ENCODE measurements around the gene TKT. TPM values are rescaled to one million over a fixed set of nuclear protein-coding genes. Genes with fewer than 3 reads are reported as not detected.
A peak's percentile ranks its signal among the peaks of the same experiment; 100 is the strongest.

The TKT gene
- total RNA-seq, 2 donors from 2014 or later: 48.8 to 62.8 TPM

- H3K27me3 ChIP-seq: no peaks in the 10 kb centered on the region
- H3K9me3 ChIP-seq: no peaks in the 10 kb centered on the region
- peaks cover 0 to 34% of the 10 kb centered on the region in 2 donors for H3K4me1 ChIP-seq
- TF ChIP-seq CTCF (IDR thresholded peaks at IDR 0.05): no peak
- no peaks in the 10 kb centered on the region for H3K36me3 ChIP-seq
- no peak overlapping the region for H3K4me3 ChIP-seq
- DNase-seq (ENCODE audit: low spot score): no peak
- peak overlapping the region; percentile 54 to 72 for H3K27ac ChIP-seq
These were observed 3.0 kb upstream of the TKT start for GRCh38 chr3:53258600-53259426.

GRCh38 chr3:53257465-53257864, 1.6 kb upstream of the TKT start:
- DNase-seq (ENCODE audit: low spot score): no peak
- H3K9me3 ChIP-seq: no peaks in the 10 kb centered on the region
- H3K27me3 ChIP-seq: no peaks in the 10 kb centered on the region
- peaks cover 0 to 48% of the 10 kb centered on the region in 2 donors for H3K4me1 ChIP-seq
- no peak overlapping the region for H3K4me3 ChIP-seq
- no peaks in the 10 kb centered on the region for H3K36me3 ChIP-seq
- no peak for TF ChIP-seq CTCF (IDR thresholded peaks at IDR 0.05)
- no peak overlapping the region for H3K27ac ChIP-seq

- no peaks in the 10 kb centered on the region for H3K9me3 ChIP-seq
- no peaks in the 10 kb centered on the region for H3K27me3 ChIP-seq
- no peak overlapping the region for H3K27ac ChIP-seq
- DNase-seq (ENCODE audit: low spot score): no peak
- TF ChIP-seq CTCF (IDR thresholded peaks at IDR 0.05): no peak
- H3K36me3 ChIP-seq: no peaks in the 10 kb centered on the region
- peaks cover 0 to 52% of the 10 kb centered on the region in 2 donors for H3K4me1 ChIP-seq
- no peak overlapping the region for H3K4me3 ChIP-seq
These were observed 858 bp upstream of the TKT start for GRCh38 chr3:53256704-53257055.

DNA sequence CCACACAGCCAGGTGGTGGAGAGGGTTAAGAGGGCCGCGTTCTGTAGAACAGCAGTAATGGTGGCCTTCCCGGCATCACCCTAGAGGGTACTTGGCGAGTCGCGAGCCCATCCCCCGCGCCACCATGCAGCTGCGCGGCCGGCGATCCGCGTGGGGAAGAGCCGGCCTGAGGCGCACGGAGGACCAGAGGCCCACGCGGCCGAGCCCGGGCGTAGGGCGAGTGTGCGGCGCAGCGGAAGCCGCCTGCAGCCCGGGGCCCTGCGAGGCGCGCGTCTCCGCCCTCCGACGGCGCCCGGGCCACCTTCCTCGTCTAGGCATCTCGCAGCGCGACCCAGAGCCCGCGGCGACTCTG, 423 bp downstream of the TKT start:
- H3K9me3 ChIP-seq: no peaks in the 10 kb centered on the region
- H3K4me3 ChIP-seq: peak overlapping the region; percentile 75 to 81
- DNase-seq (ENCODE audit: low spot score): no peak
- peak overlapping the region; percentile 84 to 90 for H3K27ac ChIP-seq
- no peaks in the 10 kb centered on the region for H3K27me3 ChIP-seq
- H3K4me1 ChIP-seq: peaks cover 0 to 59% of the 10 kb centered on the region in 2 donors
- H3K36me3 ChIP-seq: no peaks in the 10 kb centered on the region
- TF ChIP-seq CTCF (IDR thresholded peaks at IDR 0.05): no peak

GRCh38 chr3:53254509-53255422, 1.1 kb downstream of the TKT start:
- no peaks in the 10 kb centered on the region for H3K36me3 ChIP-seq
- DNase-seq (ENCODE audit: low spot score): no peak
- H3K9me3 ChIP-seq: no peaks in the 10 kb centered on the region
- no peaks in the 10 kb centered on the region for H3K27me3 ChIP-seq
- peaks cover 0 to 61% of the 10 kb centered on the region in 2 donors for H3K4me1 ChIP-seq
- H3K4me3 ChIP-seq: peak overlapping the region; percentile 75 to 81
- no peak for TF ChIP-seq CTCF (IDR thresholded peaks at IDR 0.05)
- H3K27ac ChIP-seq: peak overlapping the region; percentile 84 to 90
